Measurements from ENCODE around the gene FBF1.

Gene FBF1

DNA sequence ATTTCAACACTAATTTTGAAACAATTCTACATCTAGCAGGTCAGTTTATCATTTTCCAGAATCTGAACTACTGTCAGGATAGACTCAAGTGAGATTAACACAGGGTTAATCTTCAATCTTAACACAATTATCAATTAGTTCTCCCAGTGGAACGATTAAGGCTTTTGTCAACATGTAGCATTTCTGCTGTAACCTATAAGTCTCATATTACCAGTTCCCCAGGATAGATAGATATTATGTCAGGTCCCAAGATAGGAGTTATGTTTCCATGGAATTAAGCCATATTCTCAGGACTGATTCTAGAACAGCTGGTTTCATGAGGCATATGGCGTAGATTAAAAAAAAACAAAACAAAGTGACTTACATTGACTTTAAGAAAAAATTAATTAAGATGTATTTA, 4.4 kb upstream of the FBF1 start:
- no peak for DNase-seq

DNA sequence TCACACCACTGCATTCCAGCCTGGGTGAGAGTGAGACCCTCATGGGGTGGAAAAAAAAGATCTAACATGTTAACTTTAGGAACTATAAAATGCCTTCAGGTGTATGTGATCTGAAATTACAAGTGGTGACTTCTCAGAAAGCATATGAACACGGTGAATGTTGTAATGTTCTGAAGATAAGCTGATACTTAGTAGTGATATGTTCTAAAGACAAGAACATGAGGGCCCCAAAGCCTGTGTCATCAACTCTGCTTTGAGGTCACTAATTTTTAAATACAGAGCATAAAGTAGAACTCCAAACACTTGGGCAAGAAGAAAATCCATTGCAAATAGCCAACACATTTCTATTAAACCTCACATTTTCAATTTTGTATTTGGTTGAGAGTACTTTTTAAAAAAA, 2.6 kb upstream of the FBF1 start:
- no peak for DNase-seq

DNA sequence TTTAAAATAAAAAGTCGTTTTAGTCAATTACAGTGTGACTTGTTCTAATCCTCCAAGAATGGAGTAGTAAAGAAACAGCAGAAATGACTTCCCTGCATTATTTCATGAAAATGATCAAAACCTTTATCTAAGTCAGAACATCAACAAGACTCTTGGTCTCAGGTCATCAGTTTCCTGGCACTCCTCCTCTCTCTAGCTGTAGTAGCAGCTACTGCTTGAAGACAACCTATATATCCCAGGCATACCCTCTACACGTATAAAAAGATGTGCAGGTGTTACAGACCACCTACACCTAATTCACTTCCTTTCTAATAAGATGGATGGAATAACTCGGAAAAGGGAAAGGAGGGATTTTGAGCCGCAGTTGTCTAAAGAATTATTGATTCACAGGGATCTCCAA, 1.6 kb upstream of the FBF1 start:
- DNase-seq: no peak

DNA sequence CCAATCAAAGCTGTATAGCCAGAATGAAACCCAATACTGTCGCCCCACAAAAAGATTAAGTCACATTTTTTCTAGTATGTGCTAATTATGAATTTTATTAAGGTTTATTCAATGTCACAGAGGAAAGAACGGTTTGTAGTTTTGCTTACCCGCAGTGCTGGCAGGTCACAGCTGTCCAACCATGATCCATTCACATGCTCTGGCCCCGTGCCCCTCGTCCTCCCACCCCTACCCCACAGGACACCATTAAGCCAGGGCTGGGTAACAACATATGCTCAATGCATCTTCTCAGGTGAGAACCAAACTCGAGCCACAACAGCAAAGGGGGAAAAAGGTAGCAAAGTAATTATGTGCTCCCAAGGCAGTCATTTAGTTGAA, 589 bp upstream of the FBF1 start:
- DNase-seq: no peak

DNA sequence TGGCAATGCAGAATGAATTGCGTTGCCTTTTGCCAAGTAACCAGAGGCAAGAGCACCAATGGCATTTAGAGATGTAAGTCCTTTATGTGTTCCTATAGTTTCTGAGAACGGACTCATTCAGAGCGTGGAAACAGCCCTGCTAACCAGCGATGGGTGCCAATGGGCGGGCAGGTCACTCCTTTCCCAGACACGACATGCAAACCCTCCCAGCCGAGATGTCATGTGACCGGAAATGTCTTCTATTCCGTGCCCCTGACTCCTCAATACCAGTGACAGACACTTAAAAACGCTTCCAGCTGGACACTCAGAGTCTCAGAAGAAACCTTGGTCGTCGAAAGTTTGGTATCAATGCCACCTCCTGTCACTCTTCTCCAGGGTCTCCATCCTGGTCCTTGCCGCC, 3.2 kb downstream of the FBF1 start:
- DNase-seq: no peak

DNA sequence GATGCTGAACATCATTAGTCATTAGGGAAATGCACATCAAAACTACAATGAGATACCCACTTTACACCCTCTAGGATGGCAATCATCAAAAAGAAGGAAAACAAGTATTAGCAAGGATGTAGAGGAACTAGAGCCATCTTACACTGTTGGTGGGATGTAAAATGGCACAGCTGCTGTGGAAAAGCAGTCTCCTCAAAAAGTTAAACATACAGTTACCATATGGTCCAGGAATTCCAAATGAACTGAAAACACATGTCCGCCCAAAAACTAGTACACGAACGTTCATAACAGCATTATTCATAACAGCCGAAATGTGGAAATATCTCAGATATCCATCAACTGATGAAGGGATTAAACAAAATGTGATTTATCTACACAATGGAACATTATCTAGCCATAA, 7.0 kb downstream of the FBF1 start:
- DNase-seq: no peak

DNA sequence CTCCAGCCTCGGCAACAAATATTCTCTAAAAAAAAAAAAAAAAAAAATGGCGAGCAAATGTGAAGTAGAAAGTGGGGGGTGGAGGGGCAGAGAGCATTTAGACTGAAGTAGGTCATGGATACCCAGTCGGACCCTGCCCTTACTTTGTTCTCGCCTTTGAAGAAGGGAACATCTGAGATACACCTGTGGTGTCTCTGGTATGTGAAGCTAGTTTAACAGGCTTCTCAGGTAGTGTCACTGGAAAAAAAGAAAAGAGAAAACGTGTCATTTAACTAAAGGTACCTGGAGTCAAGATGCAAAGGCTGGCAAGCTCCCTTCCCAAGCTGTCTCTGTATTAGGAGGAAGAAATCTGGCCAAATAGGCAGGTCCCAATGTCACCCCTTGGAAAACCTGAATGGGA, 8.0 kb downstream of the FBF1 start:
- DNase-seq: no peak

DNA sequence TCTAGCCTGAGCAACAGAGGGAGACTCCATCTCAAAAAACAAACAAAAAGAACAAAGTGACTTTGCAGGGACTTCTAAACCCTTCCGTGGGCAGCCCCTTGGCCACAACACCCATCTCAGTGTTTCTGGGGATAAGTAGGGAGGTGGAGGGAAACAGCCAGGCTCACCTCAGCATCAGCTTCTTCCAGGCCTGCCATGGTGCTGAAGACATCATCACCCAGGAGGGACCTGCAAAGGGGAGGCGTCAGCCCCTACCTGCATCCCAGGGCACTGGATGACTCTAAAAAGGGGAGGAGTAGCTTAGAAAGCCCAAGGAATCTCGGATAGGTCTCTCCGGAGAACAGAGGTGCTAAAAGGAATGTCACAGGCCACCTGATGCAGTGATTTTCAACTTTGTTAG, 9.8 kb downstream of the FBF1 start:
- DNase-seq: no peak

DNA sequence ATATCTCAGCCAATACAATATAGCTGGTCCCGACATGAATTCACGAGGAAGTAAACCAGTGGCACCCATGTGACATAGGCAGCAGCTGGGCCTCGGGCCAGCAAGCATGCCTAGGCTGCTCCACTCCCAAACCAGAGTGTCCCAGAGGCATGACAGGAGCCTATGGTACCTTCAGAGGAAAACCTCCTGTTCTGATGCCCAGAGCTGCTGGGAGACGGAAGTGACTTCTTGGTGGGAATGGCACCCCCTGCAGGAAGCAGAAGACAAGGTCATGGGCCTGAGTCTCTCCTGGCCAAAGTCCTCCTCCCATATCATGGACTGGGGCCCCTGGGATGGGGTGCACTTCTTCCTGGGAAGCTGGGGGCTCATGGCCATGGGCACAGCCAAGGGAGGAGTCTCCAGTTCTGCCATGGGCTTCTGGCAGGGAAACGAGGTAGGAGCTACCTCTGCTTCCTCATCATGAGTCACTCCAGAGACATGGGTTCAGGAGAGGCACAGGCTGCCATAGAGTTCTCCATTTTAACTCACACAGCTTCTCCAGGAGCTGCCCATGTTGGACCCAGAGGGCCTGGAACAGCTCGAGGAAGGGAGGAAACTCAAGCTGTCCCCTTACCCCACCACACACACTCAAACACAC, 13.4 kb downstream of the FBF1 start:
- no peak for DNase-seq

DNA sequence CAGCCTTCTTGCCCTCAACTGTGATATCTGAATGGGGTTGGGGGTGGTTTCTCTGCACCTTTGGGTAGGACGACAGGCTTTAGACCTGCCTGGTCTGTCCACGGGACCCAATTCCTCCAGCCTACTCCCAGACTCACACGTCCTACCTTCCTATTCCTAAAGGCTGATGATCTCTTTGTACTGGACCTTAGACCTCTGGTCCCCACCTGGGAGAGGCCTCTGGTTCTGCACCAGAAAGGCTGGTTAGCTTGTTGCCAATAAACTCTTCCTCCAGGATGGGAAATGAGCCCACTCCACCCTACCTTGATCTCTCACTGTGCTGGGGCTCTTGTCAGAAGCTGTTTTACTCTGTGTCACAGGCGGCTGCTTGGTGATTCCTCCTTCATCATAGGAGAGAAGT, 14.4 kb downstream of the FBF1 start:
- DNase-seq: no peak

DNA sequence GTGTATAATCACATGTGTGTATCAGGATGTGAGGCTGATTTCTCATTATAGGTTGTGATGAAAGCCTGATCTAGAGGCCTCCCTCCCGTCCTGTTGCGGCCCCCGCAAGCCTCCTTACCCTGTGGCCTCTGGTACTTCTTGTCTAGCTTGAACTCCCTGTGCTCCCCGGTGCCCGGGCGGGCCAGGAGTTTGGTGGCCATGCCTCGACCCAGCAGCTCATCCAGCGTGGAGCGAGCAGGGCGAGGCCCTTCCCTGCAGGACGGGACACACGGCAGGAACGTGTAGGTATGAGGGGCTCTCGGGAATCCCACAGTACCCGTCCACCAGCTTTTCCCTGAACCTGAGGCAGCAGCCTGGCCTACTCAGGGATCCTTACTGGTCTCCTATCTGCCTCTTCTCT, 14.9 kb downstream of the FBF1 start:
- DNase-seq: no peak

DNA sequence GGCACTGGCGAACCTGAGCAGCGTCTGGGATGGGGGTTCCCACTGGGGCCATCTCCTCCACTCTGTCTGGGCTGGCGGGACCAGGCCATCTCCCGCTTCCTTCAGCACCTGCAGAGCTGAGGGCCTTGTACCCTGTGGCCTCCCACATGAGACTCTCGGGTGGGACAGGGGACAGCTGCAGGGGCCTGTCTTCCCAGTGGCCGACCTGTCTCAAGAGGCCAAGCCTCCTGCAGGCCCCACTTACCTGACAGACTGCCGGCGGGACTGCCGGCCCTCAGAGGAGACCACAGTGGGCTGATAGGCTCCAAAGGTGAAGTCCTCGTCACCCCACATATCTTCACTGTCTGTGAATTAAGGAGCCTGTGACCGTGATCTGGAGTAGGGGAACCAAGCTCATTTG, 15.7 kb downstream of the FBF1 start:
- DNase-seq: no peak

DNA sequence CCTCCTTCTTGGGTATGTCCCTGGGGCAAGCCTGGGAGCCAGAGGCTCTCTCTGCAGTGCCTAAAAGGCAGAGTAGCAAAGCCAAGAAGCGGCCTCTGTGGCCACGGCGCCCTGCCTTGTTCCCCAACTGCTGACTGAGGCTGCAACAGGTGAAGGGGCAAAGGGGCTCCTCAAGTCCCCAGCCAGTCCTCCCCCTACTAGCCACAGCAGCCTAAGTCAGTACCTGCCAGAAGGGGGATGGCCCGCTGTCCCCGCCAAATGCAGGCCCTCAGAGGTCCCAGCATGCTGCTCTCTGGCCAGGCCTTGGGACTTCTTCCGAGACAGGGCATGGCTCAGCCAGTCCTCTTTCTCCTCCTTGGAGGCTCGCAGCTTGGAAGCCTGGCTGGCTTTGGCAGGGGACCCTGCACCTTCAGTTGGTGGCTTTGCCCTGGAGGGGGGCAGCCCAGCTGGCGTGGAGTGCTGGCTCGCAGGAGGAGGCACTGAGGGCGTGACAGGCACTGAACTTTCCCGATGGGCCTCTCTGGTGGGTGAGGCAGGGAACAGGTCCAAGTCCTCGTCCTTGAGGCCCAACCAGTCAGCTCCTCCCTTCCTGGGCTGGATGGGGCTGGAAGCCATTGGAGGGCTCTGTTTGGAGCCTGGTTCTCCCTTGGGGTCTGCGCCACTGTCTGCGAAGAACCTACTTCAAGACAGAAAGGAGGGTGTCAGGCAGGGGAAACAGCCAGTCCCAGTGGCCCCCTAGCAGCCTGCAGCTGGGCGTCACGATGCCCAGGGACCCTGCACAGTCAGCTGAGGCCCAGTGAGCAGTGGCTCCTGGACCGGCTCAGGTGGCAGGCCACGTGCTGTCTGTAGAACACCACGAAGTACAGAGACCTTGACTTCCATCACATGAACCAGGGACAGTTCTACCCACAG, 17.6 kb downstream of the FBF1 start:
- no peak for DNase-seq

DNA sequence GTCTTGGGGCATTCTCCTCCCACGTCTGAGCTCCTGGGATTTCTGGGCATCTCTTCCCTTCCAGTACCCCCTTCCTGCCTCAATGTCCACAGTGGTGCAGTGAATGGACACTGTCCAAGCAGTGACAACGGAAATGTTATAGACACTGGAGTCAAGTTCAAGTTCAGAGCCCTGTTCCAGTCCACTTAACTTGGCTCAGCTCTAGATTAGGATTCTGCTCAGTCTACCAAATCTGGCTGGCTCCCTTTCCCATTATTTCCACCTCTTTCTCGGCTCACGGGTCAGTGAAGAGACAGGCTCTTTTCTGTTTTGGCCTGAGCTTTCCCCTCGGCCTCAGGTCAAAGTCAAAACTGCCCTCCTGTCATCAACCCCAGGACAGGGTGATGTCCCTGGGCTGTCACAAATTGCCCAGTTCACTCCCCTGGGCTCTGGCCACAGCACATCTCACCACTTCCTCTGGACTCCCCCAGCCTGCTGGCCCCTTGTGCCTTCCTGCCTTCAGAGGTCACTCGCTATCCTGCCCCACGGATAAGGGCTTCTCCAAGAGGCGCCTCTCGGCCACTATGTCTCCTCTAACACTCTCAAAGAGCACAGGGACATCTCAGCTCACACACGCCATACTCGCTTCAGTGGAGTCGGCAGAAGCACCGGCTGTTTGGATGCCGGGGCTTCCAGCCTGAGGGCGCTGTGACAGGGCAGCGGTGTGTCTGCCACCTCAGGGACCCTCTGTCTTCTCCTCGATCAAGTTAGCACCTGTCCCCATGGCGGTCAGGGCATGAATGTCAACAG, 18.5 kb downstream of the FBF1 start:
- no peak for DNase-seq

DNA sequence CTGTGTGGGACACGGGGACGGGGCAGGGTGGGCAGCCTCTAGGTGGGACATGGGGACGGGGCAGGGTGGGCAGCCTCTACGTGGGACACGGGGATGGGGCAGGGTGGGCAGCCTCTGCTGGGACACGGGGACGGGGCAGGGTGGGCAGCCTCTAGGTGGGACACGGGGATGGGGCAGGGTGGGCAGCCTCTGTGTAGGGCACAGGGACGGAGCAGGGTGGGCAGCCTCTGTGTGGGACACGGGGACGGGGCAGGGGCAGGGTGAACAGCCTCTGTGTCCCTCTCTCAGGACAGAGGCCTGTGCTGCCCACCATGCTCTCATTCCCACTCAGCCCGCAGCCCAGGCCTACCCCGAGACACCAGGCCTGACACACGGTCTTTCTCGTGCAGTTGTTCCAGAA, 19.2 kb downstream of the FBF1 start:
- no peak for DNase-seq

DNA sequence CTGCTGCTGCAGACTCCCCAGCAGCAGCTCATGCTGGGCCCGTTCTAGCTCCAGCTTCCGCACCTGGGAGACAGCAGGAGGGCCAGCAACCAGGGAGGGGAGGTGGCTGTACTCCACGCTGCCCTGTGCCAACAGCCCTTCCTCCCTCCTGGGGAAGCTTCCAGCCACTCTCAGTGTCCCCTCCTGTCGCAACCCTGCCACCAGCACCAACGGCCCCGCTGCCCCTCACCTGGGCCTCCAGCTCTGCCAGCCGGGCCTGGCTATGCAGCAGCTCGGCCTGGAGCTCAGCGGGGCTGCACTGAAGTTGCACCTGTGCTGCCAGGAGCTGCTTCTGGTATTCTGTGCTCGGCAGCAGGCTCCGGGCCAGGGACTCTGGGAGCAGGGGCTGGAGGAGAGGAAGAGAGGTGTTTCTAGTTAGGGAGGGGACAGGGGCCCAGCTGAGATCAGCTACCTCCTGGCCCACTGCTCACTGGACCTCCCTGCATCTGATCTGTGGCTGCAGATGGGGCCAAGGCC, 20.7 kb downstream of the FBF1 start:
- DNase-seq: no peak

DNA sequence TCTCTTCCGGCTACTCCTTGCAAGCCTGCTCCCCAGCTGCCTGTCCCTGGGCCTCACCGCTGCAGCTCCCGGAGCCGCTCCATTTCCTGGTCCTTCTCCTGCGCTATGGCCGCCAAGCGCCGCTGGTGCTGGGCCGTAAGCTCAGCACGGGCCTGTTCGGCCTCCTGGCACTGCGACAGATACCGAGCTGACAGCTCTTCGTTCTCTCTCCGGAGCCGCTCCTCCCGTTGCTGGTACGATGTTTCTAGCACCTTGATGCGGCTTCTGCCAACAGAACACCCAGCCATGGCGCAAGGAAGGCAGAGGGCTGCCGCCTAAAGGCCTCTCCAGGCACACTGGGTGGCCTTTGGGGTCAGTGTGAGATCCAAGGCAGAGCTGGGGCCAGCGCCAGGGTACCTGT, 21.2 kb downstream of the FBF1 start:
- no peak for DNase-seq

DNA sequence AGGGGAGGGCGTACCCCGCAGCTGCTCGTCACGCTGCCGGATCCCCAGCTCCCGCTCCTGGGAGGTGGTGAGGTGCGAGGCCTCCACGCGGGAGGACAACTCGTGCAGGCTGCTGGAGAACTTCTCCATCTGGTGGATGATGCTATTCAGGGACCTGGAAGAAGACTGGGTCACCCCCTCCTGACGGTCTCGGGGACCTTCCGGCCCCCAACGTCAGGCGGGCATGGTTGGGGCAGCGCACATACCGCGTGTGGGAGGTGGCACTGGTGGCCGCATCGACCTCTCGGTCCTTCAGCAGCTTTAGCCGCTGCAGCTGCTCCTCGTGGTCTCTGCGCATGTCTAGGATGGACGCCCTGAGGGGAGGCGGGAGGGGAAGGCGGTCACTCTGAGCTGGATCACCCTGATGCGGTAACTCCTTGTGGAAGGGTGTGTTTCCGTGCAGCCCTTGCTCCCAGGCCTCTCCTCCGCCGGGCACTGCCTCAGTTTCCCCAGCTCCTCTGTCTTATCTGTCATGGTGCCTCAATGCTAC, 22.9 kb downstream of the FBF1 start:
- DNase-seq: no peak

DNA sequence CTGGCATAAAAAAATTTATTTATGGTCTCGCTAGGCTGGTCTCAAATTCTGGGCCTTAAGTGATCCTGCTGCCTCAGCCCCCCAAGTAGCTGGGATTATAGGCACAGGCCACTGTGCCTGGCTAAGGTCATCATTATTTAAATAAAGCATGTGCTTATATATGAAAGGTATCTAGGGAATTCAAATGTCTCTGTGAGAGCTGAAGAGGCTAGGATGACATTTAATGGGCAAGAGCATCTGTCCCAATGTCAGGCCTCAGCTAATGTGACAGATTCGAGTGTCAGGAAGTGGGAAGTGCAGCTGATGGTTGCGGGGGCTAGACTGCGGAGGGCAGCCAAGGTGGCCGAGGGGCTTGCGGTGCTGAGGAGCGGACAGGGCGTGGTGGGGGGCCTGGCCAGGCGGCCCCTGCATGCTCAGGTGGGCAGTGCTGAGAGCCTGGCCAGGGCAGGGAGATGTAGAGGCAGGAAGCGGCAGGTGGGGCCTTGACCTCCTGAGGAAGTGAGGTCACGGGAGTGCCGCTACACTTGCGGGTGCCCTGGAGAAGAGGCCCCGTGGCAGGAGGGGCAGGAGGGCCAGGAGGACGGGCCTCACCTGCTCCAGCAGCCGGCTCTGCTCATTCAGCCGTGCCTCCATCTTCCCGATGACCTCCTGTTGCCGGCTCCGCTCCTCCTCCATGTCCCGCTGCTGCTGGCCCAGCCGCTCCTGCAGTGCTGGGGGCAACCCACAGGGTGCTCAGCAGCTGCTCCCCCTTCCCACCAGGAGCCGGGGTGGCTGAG, 23.5 kb downstream of the FBF1 start:
- no peak for DNase-seq

DNA sequence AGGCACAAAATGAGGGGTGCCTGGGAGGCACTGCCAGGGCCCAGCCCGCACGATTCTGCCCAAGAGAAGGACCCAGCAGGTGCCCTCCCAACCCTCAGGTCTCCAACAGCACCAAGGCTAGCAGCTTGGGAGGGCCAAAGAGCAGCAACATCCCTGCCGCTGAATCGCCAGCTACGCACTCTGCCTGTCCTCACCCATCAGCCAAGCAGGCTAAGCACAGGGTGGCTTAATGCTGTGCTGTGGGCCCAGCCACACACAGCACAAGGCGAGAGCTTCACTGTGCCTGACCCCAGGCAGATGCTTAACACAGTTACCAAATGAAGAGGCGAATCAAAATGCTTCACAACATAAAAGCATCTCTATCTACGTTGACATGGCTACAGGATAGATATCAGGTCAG, 25.6 kb downstream of the FBF1 start:
- DNase-seq: no peak

DNA sequence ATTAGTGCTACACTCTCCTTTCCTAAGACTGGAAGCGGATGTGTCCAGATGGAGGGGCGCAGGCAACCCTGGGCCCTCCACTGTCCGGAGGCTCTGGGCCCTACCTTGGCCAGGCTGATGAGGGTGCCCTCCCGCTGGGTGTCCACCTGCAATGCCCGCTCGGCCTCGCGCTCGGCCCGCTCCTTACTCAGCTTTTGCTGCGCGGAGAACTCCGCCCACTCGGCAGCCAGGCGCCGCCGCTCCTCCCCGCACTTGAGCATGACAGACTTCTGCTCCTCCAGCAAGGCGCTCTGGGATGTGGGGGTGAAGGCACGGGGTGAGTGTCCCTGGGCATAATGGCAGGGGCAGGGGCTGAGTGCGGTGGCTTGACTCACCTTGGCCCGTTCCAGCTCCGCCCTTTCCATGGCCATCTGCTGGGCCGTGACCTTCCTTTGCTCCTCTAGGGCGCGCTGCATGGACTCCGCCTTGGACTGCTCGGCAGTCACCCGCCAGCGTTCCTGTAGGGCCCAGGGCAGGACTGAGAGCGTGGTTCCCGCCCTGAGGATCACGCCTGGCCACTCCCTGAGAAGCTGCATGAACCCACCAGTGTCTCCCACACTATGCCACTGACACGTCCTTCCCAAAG, 26.1 kb downstream of the FBF1 start:
- DNase-seq: no peak
